Prostate gland (tissue), 2 donors: ENCODE data around the gene ZCCHC17. TPM values are rescaled to one million over a fixed set of nuclear protein-coding genes. Genes with fewer than 3 reads are reported as not detected.

Experiments used
- DNase-seq: peaks from one replicate; pipeline ENCODE4 v3.0.0-alpha.2; 2019; ENCODE audit warnings: low spot score
- H3K27ac ChIP-seq, 2 donors: fragments of 200-600 bp; sonication (generic); 2 replicates each; pipeline ENCODE4 v1.5.1; 2017 to 2019
- H3K27me3 ChIP-seq: fragments of 200-600 bp; sonication (generic); replicated peaks from 2 replicates; pipeline ENCODE4 v1.5.1; 2019; ENCODE audit not compliant: insufficient read depth
- H3K36me3 ChIP-seq, 2 donors: fragments of 200-600 bp; sonication (generic); 1 replicate in 1 of 2; 2 replicates in 1 of 2; pipeline versions ENCODE4 v1.5.1 to v1.8.1; 2017 to 2019
- H3K4me1 ChIP-seq: fragments of 200-600 bp; sonication (generic); replicated peaks from 2 replicates; pipeline ENCODE4 v1.5.1; 2019
- H3K4me3 ChIP-seq, 2 donors: fragments of 200-600 bp; sonication (generic); 2 replicates each; pipeline ENCODE4 v1.5.1; 2017 to 2019
- H3K9me3 ChIP-seq: fragments of 200-600 bp; sonication (generic); 2 replicates; pipeline ENCODE4 v1.5.1; 2017
- CTCF ChIP-seq, 4 experiments: fragments of 200-600 bp in 2 of 4; fragments of 450-650 bp in 2 of 4; sonication (generic) in 2 of 4; IDR thresholded peaks; 1 replicate in 3 of 4; 2 replicates in 1 of 4; pipeline ENCODE4 v1.5.1; 2016 to 2019; ENCODE audit warnings: antibody characterized with exemption in 4 of 4, mild to moderate bottlenecking in 2 of 4, moderate library complexity in 2 of 4
- POLR2A ChIP-seq: fragments of 450-650 bp; IDR thresholded peaks from one replicate; pipeline ENCODE4 v1.6.1; 2016; ENCODE audit warnings: antibody characterized with exemption, mild to moderate bottlenecking
- POLR2AphosphoS5 ChIP-seq: sonication (generic); formaldehyde crosslinking; IDR thresholded peaks from one replicate; pipeline ENCODE4 v1.6.1; 2017; ENCODE audit warnings: antibody characterized with exemption
- WGBS: methylation state at CpG from one replicate; pipeline ENCODE4 v1.1.5; 2018; 5-methylcytosine and 5-hydroxymethylcytosine counted together
- intact Hi-C: fragments of 100-400 bp; cut with DNase I; formaldehyde crosslinking; loops from one replicate; pipeline ENCODE4 v1.14.2; 2022
- total RNA-seq, 2 donors: library from RNA; depleted of rRNA; stranded (reverse); fragments of >200 nt; gene quantifications; one replicate each; pipeline ENCODE4 v1.1.0, GENCODE V29; 2016

Gene ZCCHC17
- total RNA-seq, 2 donors from 2014 or later = 31.5 to 39.0 TPM

DNA sequence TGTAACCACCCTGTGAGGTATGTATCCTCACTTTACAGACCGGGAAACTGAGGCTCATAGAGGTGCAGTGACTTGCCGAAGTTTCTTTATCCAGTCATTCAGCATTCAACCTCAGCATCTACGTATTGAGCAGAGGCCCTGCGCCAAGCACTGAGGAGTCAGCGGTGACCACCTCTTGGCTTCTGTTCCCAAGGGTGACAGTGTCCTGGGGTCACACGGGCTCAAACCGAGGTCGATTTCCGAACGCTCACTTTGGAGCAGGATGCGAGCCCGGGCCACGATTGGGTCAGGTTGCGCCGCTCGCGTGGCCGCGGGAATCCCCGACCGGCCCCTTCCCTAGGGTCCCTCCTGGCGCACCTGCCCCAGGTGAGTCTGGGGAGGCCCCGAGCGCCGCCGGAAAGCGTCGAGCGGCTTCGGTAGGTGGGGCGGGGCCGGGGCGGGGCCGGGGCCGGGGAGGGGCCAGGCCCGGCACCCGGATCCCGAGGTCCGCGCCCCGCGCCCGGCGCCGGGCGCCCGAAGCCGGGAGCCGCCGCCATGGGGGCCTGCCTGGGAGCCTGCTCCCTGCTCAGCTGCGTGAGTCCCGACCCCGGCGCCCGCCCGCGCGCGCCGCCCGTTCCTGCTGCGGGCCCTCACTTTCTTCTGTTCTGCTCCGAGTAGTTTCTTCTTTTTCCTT lies 116.0 kb downstream of the ZCCHC17 start, which contains the start of gene SERINC2:
SERINC2 (plus strand) TSS at position 482 of the 673 bp plus-strand sequence; CDS start at position 535, 53 bp downstream.
- TF ChIP-seq CTCF (IDR thresholded peaks at IDR 0.05) = no peak
- TF ChIP-seq POLR2A = peak; percentile 71
- Histone ChIP-seq H3K9me3 (no peaks in the 10 kb centered on the region), H3K4me1 (no peaks in the 10 kb centered on the region), H3K4me3 (peak within 1 kb of the TSS; percentile 78 to 85), H3K27me3 (no peaks in the 10 kb centered on the region), H3K36me3 (no peaks in the 10 kb centered on the region), H3K27ac (peak within 1 kb of the TSS; percentile 91 to 92)
- peak; percentile 39 for DNase-seq
- intact Hi-C loops = no loop called here
- WGBS = 2% methylated on average over 35 of the region's 63 CpGs

DNA sequence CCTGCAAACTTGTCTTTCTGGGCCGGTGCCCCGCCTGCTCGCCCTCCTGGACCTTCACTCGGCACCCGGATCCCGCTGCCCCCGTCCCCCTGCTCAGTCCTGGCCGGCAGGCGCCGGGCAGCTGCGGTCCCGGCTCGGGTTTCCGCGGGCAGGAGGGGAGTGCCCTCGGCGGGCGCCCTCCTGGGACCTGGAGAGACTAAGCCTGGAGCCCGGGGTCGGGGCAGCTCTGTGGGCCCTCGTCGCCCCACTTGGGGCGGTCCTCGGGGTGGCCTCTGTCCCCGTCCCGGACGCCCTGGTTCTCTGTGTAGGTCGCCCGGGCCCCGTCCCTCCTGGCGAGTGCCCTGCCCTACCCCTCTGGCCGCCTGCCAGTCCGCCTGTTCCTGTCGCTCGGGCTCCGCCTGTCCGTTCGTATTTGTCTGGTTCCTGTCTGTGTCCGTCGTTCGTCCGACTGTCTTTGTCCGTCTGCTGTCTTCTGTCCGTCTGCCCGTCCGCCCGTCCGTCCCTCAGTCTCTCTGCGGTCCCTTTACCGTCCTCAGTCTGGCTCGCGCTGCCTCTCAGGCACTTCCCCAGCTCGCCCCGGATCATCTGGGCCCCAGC lies 116.7 kb downstream of the ZCCHC17 start:
- Histone ChIP-seq H3K4me1 (no peaks in the 10 kb centered on the region), H3K27ac (peak overlapping the region; percentile 91 to 92), H3K27me3 (no peaks in the 10 kb centered on the region), H3K36me3 (no peaks in the 10 kb centered on the region), H3K4me3 (peak overlapping the region; percentile 78 to 85), H3K9me3 (no peaks in the 10 kb centered on the region)
- under 1% methylated on average over 51 of the region's 54 CpGs for WGBS
- TF ChIP-seq POLR2A (peak; percentile 31), CTCF (IDR thresholded peaks at IDR 0.05) (no peak), POLR2AphosphoS5 (peak; percentile 36)
- intact Hi-C loops = no loop called here
- peak; percentile 80 for DNase-seq

Other genes starting within 250 kb of the ZCCHC17 start
- 100 to 1,000 TPM in 1 of 2 donors, 10 to 100 TPM in 1; 80.3 to 120 TPM for gene PUM1, start 231.3 kb upstream of the ZCCHC17 start, total RNA-seq
- under 1 TPM; 0.51 to 0.73 TPM for gene NKAIN1, start 57.1 kb upstream of the ZCCHC17 start, total RNA-seq
- gene SNRNP40, start 244 bp upstream of the ZCCHC17 start, total RNA-seq = 10 to 100 TPM; 58.7 to 65.4 TPM
- 10 to 100 TPM; 25.0 to 54.1 TPM for gene FABP3, start 76.0 kb downstream of the ZCCHC17 start, total RNA-seq
- gene SERINC2, start 116.2 kb downstream of the ZCCHC17 start, total RNA-seq = 100 to 1,000 TPM in 1 of 2 donors, 10 to 100 TPM in 1; 76.1 to 110 TPM